ENCODE data around the gene GPC3. TPM values are rescaled to one million over a fixed set of nuclear protein-coding genes. Genes with fewer than 3 reads are reported as not detected.

GPC3 gene
- total RNA-seq, 2 donors from 2014 or later: 2.7 to 5.2 TPM

GRCh38 chrX:133869270-133869669 lies 116.1 kb downstream of the GPC3 start:
- H3K36me3 ChIP-seq: no peaks in the 10 kb centered on the region
- DNase-seq (ENCODE audit: low spot score): no peak
- TF ChIP-seq POLR2AphosphoS5 (IDR thresholded peaks at IDR 0.05) (no peak), POLR2A (IDR thresholded peaks at IDR 0.05) (no peak), CTCF (IDR thresholded peaks at IDR 0.05) (no peak)
- H3K27ac ChIP-seq: no peak overlapping the region
- intact Hi-C loops (cut with DNase I): no loop called here
- no peaks in the 10 kb centered on the region for H3K4me1 ChIP-seq (replicated peaks)
- no peaks in the 10 kb centered on the region for H3K9me3 ChIP-seq
- H3K27me3 ChIP-seq (replicated peaks; ENCODE audit: insufficient read depth): no peaks in the 10 kb centered on the region
- WGBS: 90% methylated on average over 4 of the region's 4 CpGs
- no peak overlapping the region for H3K4me3 ChIP-seq

- no peak for DNase-seq (ENCODE audit: low spot score)
- Histone ChIP-seq H3K27me3 (replicated peaks; ENCODE audit: insufficient read depth) (no peaks in the 10 kb centered on the region), H3K27ac (no peak overlapping the region), H3K4me3 (no peak overlapping the region), H3K36me3 (no peaks in the 10 kb centered on the region), H3K9me3 (no peaks in the 10 kb centered on the region), H3K4me1 (replicated peaks) (no peaks in the 10 kb centered on the region)
- 100% methylated on average over 1 of the region's 1 CpG for whole genome bisulfite sequencing
- intact Hi-C loops (cut with DNase I): no loop called here
- TF ChIP-seq POLR2AphosphoS5 (IDR thresholded peaks at IDR 0.05) (no peak), POLR2A (IDR thresholded peaks at IDR 0.05) (no peak), CTCF (IDR thresholded peaks at IDR 0.05) (no peak)
These were observed 116.7 kb downstream of the GPC3 start for GRCh38 chrX:133868682-133869081.

GRCh38 chrX:133868250-133868649 lies 117.1 kb downstream of the GPC3 start:
- H3K36me3 ChIP-seq: no peaks in the 10 kb centered on the region
- H3K4me1 ChIP-seq (replicated peaks): no peaks in the 10 kb centered on the region
- H3K27me3 ChIP-seq (replicated peaks; ENCODE audit: insufficient read depth): no peaks in the 10 kb centered on the region
- no peaks in the 10 kb centered on the region for H3K9me3 ChIP-seq
- H3K27ac ChIP-seq: no peak overlapping the region
- TF ChIP-seq POLR2AphosphoS5 (IDR thresholded peaks at IDR 0.05): no peak
- TF ChIP-seq POLR2A (IDR thresholded peaks at IDR 0.05): no peak
- no peak for TF ChIP-seq CTCF (IDR thresholded peaks at IDR 0.05)
- no peak for DNase-seq (ENCODE audit: low spot score)
- intact Hi-C loops (cut with DNase I): no loop called here
- H3K4me3 ChIP-seq: no peak overlapping the region

GRCh38 chrX:133865761-133866471 lies 119.5 kb downstream of the GPC3 start:
- intact Hi-C loops (cut with DNase I): no loop called here

More at GRCh38 chrX:133865761-133866471, 119.5 kb downstream of the GPC3 start:
- H3K4me3 ChIP-seq: no peak overlapping the region
- no peaks in the 10 kb centered on the region for H3K9me3 ChIP-seq
- 64% methylated on average over 3 of the region's 3 CpGs for WGBS
- DNase-seq (ENCODE audit: low spot score): no peak
- TF ChIP-seq CTCF (IDR thresholded peaks at IDR 0.05) (no peak), POLR2AphosphoS5 (IDR thresholded peaks at IDR 0.05) (no peak), POLR2A (IDR thresholded peaks at IDR 0.05) (no peak)
- H3K27me3 ChIP-seq (replicated peaks; ENCODE audit: insufficient read depth): no peaks in the 10 kb centered on the region
- no peak overlapping the region for H3K27ac ChIP-seq
- H3K4me1 ChIP-seq (replicated peaks): no peaks in the 10 kb centered on the region
- no peaks in the 10 kb centered on the region for H3K36me3 ChIP-seq
